ENCODE results near the gene ROPN1L. TPM values are rescaled to one million over a fixed set of nuclear protein-coding genes. Genes with fewer than 3 reads are reported as not detected.

The ROPN1L gene
- total and polyA plus RNA-seq, 4 donors: 12.0 to 34.8 (median 27.2) TPM

- ATAC-seq (ENCODE audit: insufficient read depth, low FRiP score): no peak
- H3K27me3 ChIP-seq (ENCODE audit: control insufficient read depth in 3 of 3, insufficient read depth in 3 of 3, low read length in 2 of 3): no peaks in the 10 kb centered on the region
- no peak overlapping the region for H3K4me3 ChIP-seq
- 79 to 80% methylated on average over 10 of the region's 10 CpGs for WGBS, 2 donors
- no peak overlapping the region for H3K9ac ChIP-seq (ENCODE audit: insufficient read depth in 1 of 2, low read length in 2 of 2)
- no peak overlapping the region for H3K27ac ChIP-seq (ENCODE audit: low read depth in 1 of 2, low read length in 1 of 2)
- TF ChIP-seq, protein P1, sequence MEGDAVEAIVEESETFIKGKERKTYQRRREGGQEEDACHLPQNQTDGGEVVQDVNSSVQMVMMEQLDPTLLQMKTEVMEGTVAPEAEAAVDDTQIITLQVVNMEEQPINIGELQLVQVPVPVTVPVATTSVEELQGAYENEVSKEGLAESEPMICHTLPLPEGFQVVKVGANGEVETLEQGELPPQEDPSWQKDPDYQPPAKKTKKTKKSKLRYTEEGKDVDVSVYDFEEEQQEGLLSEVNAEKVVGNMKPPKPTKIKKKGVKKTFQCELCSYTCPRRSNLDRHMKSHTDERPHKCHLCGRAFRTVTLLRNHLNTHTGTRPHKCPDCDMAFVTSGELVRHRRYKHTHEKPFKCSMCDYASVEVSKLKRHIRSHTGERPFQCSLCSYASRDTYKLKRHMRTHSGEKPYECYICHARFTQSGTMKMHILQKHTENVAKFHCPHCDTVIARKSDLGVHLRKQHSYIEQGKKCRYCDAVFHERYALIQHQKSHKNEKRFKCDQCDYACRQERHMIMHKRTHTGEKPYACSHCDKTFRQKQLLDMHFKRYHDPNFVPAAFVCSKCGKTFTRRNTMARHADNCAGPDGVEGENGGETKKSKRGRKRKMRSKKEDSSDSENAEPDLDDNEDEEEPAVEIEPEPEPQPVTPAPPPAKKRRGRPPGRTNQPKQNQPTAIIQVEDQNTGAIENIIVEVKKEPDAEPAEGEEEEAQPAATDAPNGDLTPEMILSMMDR (IDR thresholded peaks at IDR 0.05; ENCODE audit: control extremely low read depth, extremely low read depth): no peak
- no peaks in the 10 kb centered on the region for H3K9me3 ChIP-seq (ENCODE audit: control insufficient read depth in 4 of 4, insufficient read depth in 3 of 4, low read length in 3 of 4)
- peaks cover 0 to 16% (median 0%) of the 10 kb centered on the region in 5 donors for H3K4me1 ChIP-seq (ENCODE audit: control insufficient read depth in 5 of 5, insufficient read depth in 5 of 5, low read length in 5 of 5)
- H3K36me3 ChIP-seq (ENCODE audit: control insufficient read depth in 4 of 4, insufficient read depth in 4 of 4, low read length in 4 of 4): no peaks in the 10 kb centered on the region
- no peak for DNase-seq
These were observed 39.7 kb downstream of the ROPN1L start for GRCh38 chr5:10481241-10481935.

DNA sequence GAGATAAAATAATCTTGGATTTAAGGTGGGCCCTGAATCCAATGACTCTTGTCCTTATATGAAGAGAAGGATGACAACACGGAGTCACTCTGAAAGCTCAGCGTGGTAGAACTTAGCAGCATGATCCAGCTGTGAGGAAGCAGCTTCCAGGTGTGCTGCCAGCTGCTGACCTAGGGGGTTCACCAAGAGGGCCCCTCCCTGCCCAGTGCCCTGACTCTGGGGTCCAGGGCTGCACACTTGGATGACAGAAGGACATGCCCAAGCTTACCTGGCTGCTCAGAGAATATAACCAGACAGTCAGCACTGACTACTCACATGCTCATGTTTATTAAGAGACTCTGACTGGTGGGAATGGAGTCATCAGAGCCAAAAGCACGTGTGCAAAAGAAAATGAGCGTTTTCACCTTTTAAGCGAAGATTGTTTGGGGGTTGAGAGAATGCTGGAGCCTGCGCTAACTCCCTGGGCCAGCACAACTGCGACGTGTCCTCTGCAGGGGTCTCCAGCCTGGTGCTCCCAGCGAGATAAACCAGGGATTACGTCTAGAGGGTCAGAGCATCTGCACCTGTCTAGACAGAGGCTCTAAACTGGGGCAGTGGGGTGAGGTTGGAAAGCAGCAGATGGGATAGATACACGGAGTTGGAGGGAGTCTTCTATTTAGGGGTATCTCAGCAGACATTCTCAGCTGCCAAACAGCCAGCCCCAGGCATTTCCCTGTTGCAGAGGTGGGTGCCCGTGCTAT, 41.3 kb downstream of the ROPN1L start:
- no peak overlapping the region for H3K4me3 ChIP-seq
- no peak overlapping the region for H3K27ac ChIP-seq (ENCODE audit: low read depth in 1 of 2, low read length in 1 of 2)
- no peak for ATAC-seq (ENCODE audit: insufficient read depth, low FRiP score)

GRCh38 chr5:10484774-10485141, 43.1 kb downstream of the ROPN1L start:
- Histone ChIP-seq H3K9me3 (ENCODE audit: control insufficient read depth in 4 of 4, insufficient read depth in 3 of 4, low read length in 3 of 4) (no peaks in the 10 kb centered on the region), H3K27me3 (ENCODE audit: control insufficient read depth in 3 of 3, insufficient read depth in 3 of 3, low read length in 2 of 3) (no peaks in the 10 kb centered on the region), H3K4me1 (ENCODE audit: control insufficient read depth in 5 of 5, insufficient read depth in 5 of 5, low read length in 5 of 5) (peaks cover 0 to 25% (median 0%) of the 10 kb centered on the region in 5 donors), H3K27ac (ENCODE audit: low read depth in 1 of 2, low read length in 1 of 2) (peak overlapping the region in 1 of 2 donors; percentile 34), H3K36me3 (ENCODE audit: control insufficient read depth in 4 of 4, insufficient read depth in 4 of 4, low read length in 4 of 4) (no peaks in the 10 kb centered on the region), H3K4me3 (no peak overlapping the region), H3K9ac (ENCODE audit: insufficient read depth in 1 of 2, low read length in 2 of 2) (no peak overlapping the region)
- no peak for DNase-seq
- TF ChIP-seq, protein P1 (IDR thresholded peaks at IDR 0.05; ENCODE audit: control extremely low read depth, extremely low read depth): no peak
- 78 to 84% methylated on average over 5 of the region's 5 CpGs for WGBS, 2 donors
- no peak for ATAC-seq (ENCODE audit: insufficient read depth, low FRiP score)

More for the DNA sequence above, 41.3 kb downstream of the ROPN1L start:
- WGBS, 2 donors: 92 to 95% methylated on average over 12 of the region's 12 CpGs
- peaks cover 0 to 22% (median 0%) of the 10 kb centered on the region in 5 donors for H3K4me1 ChIP-seq (ENCODE audit: control insufficient read depth in 5 of 5, insufficient read depth in 5 of 5, low read length in 5 of 5)
- TF ChIP-seq, protein P1 (IDR thresholded peaks at IDR 0.05; ENCODE audit: control extremely low read depth, extremely low read depth): no peak
- no peaks in the 10 kb centered on the region for H3K27me3 ChIP-seq (ENCODE audit: control insufficient read depth in 3 of 3, insufficient read depth in 3 of 3, low read length in 2 of 3)
- H3K9ac ChIP-seq (ENCODE audit: insufficient read depth in 1 of 2, low read length in 2 of 2): no peak overlapping the region
- no peaks in the 10 kb centered on the region for H3K9me3 ChIP-seq (ENCODE audit: control insufficient read depth in 4 of 4, insufficient read depth in 3 of 4, low read length in 3 of 4)
- DNase-seq: no peak
- no peaks in the 10 kb centered on the region for H3K36me3 ChIP-seq (ENCODE audit: control insufficient read depth in 4 of 4, insufficient read depth in 4 of 4, low read length in 4 of 4)
